GM12878 (cell line): ENCODE data around the gene ZNF507. TPM values are rescaled to one million over a fixed set of nuclear protein-coding genes. Genes with fewer than 3 reads are reported as not detected.

Source experiments
- ASH2L ChIP-seq: fragments of 300-600, 200-600 bp; sonication (generic); IDR thresholded peaks from 2 replicates; pipeline ENCODE4 v1.6.1; 2017; ENCODE audit warnings: low read depth, mild to moderate bottlenecking, borderline replicate concordance
- BHLHE40 ChIP-seq, 2 experiments: fragments of 450-650 bp in 1 of 2; IDR thresholded peaks; 2 replicates each; pipeline ENCODE4 v1.6.1; 2011 to 2017; ENCODE audit warnings: low read depth in 2 of 2, borderline replicate concordance in 1 of 2, improper control_type of control experiment in 1 of 2, low read length in 1 of 2, mild to moderate bottlenecking in 1 of 2
- CREM ChIP-seq: IDR thresholded peaks from 2 replicates; pipeline ENCODE4 v1.6.1; 2014; ENCODE audit warnings: antibody characterized with exemption, low read depth
- ESRRA ChIP-seq: IDR thresholded peaks from 2 replicates; pipeline ENCODE4 v1.6.1; 2012; ENCODE audit warnings: mild to moderate bottlenecking, low read length, improper control_type of control experiment
- ETV6 ChIP-seq, 2 experiments: fragments of 450-650 bp in 1 of 2; IDR thresholded peaks in 1 of 2; conservative IDR thresholded peaks in 1 of 2; 2 replicates each; pipeline ENCODE4 v1.6.1; 2014; ENCODE audit warnings: antibody characterized with exemption in 1 of 2, borderline replicate concordance in 1 of 2, low read depth in 1 of 2, mild to moderate bottlenecking in 1 of 2, moderate library complexity in 1 of 2
- FOXM1 ChIP-seq: IDR thresholded peaks from 2 replicates; pipeline ENCODE4 v1.6.1; 2012; ENCODE audit warnings: low read depth, mild to moderate bottlenecking, inconsistent platforms, low read length, moderate library complexity
- HCFC1 ChIP-seq: fragments of 150-350 bp; IDR thresholded peaks from 2 replicates; pipeline ENCODE4 v1.6.1; 2014; ENCODE audit warnings: low read length
- LARP7 ChIP-seq: fragments of 450-650 bp; IDR thresholded peaks from 2 replicates; pipeline ENCODE4 v1.6.1; 2017; ENCODE audit warnings: mild to moderate bottlenecking
- MEF2B ChIP-seq: fragments of 450-650 bp; IDR thresholded peaks from 2 replicates; pipeline ENCODE4 v1.6.1; 2018; ENCODE audit warnings: mild to moderate bottlenecking, moderate library complexity; ENCODE audit not compliant: partially characterized antibody, poor library complexity, severe bottlenecking
- MTA2 ChIP-seq: fragments of 450-650 bp; IDR thresholded peaks from 2 replicates; pipeline ENCODE4 v1.6.1; 2016; ENCODE audit warnings: low read depth, mild to moderate bottlenecking, moderate library complexity
- NFYA ChIP-seq: IDR thresholded peaks from 2 replicates; pipeline ENCODE4 v1.6.1; 2011; ENCODE audit warnings: low read depth, mild to moderate bottlenecking, low read length, improper control_type of control experiment, borderline replicate concordance
- NRF1 ChIP-seq: conservative IDR thresholded peaks from 2 replicates; pipeline ENCODE4 v1.6.1; 2011; ENCODE audit warnings: mild to moderate bottlenecking, low read depth, low read length, improper control_type of control experiment
- RELB ChIP-seq: fragments of 450-650 bp; IDR thresholded peaks from 2 replicates; pipeline ENCODE4 v1.6.1; 2017; ENCODE audit warnings: low read depth, mild to moderate bottlenecking, moderate library complexity
- SIX5 ChIP-seq: IDR thresholded peaks from 2 replicates; pipeline ENCODE4 v1.6.1; 2011; ENCODE audit warnings: mild to moderate bottlenecking, low read depth, low read length, moderate library complexity; ENCODE audit not compliant: severe bottlenecking
- TCF7 ChIP-seq: IDR thresholded peaks from 2 replicates; pipeline ENCODE4 v1.6.1; 2014; ENCODE audit warnings: antibody characterized with exemption, borderline replicate concordance
- ZNF622 ChIP-seq: fragments of 450-650 bp; IDR thresholded peaks from 2 replicates; pipeline ENCODE4 v1.6.1; 2017; ENCODE audit warnings: mild to moderate bottlenecking, inconsistent platforms
- ZSCAN29 ChIP-seq: fragments of 450-650 bp; IDR thresholded peaks from 2 replicates; pipeline ENCODE4 v1.6.1; 2017; ENCODE audit warnings: mild to moderate bottlenecking, moderate library complexity
- polyA plus RNA-seq, 11 experiments: library from polyadenylated mRNA; depleted of rRNA in 4 of 11; unstranded in 6 of 11; stranded (reverse) in 5 of 11; fragments of >200 nt; fragmentation: Nextera tagmentation in 4 of 11; fragmentation: Illumina TruSeq in 1 of 11; extraction: Ambion mirVana in 4 of 11; extraction: Trizol in 1 of 11; gene quantifications; 1 replicate in 1 of 11; 2 replicates in 10 of 11; pipeline versions ENCODE4 v1.2.1 to v1.2.3, GENCODE V29; 2011 to 2016; ENCODE audit warnings: inconsistent platforms in 2 of 11, missing spikeins in 2 of 11, low read depth in 1 of 11
- total RNA-seq, 4 experiments: library from RNA; depleted of rRNA in 3 of 4; stranded (reverse); fragments of >200 nt in 3 of 4; fragmentation: Illumina TruSeq in 1 of 4; extraction: Trizol in 1 of 4; gene quantifications; 2 replicates each; pipeline versions ENCODE4 v1.2.1 to v1.2.3, GENCODE V29; 2013 to 2021
- TF ChIP-seq, protein P1 (sequence below): IDR thresholded peaks from 2 replicates; pipeline ENCODE4 v1.6.1; 2012; ENCODE audit warnings: low read depth, low read length, improper control_type of control experiment
- TF ChIP-seq, protein P2 (sequence below): fragments of 450-650 bp; formaldehyde crosslinking; IDR thresholded peaks from 2 replicates; pipeline ENCODE4 v1.5.0; 2022; ENCODE audit warnings: mild to moderate bottlenecking, missing genetic modification characterization
- TF ChIP-seq, protein P3 (sequence below): IDR thresholded peaks from 2 replicates; pipeline ENCODE4 v1.6.1; 2012; ENCODE audit warnings: mild to moderate bottlenecking, low read depth, low read length

Gene ZNF507
- total and polyA plus RNA-seq, 10 of the 15 experiments (the other 5 are each of a cell fraction or from before 2014, with no cell fraction given): 2.3 to 18.4 (median 10.1) TPM

DNA sequence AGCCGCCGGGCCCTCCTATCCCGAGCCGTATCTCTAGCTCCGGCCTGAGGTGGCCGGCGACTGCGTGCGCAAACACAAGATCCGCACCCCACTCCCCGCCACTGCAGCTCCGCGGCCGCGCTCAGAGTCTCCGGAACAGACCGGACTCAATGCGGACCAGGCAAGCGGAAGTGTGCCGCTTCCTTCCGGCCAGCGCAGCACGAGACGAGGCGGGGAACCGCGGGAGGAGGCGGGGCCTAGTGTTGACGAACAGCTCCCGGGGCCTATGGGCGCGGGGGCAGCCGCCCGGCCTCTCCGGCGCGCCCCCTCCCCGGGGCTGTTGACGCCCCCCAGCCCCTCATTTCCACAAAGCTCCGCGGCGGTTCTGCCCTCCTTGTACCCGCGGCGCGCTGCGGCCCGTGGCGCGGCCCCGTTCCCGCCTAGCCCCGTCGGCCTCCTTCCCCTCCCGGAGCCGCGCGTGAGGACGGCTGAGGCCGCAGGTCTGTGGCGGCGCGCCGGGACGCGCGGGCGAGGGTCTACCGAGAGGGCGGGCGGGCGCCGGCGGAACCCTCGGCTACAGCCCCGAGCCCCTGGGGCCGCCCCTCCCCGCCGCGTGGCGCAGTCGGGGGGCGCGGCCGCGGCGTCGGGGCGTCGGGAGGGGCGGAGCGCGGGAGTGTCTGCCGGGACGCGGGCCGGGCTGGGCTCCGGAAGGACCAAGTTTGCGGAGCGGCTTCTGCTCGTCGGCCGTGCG, 60.2 kb downstream of the ZNF507 start, which contains the start of gene DPY19L3 (continued):
- no peak for TF ChIP-seq RELB
- peak; percentile 38 for TF ChIP-seq SIX5
- peak; percentile 65 for TF ChIP-seq HCFC1
- TF ChIP-seq, protein P1, sequence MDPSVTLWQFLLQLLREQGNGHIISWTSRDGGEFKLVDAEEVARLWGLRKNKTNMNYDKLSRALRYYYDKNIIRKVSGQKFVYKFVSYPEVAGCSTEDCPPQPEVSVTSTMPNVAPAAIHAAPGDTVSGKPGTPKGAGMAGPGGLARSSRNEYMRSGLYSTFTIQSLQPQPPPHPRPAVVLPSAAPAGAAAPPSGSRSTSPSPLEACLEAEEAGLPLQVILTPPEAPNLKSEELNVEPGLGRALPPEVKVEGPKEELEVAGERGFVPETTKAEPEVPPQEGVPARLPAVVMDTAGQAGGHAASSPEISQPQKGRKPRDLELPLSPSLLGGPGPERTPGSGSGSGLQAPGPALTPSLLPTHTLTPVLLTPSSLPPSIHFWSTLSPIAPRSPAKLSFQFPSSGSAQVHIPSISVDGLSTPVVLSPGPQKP: peak; percentile 88
- TF ChIP-seq, protein P2, sequence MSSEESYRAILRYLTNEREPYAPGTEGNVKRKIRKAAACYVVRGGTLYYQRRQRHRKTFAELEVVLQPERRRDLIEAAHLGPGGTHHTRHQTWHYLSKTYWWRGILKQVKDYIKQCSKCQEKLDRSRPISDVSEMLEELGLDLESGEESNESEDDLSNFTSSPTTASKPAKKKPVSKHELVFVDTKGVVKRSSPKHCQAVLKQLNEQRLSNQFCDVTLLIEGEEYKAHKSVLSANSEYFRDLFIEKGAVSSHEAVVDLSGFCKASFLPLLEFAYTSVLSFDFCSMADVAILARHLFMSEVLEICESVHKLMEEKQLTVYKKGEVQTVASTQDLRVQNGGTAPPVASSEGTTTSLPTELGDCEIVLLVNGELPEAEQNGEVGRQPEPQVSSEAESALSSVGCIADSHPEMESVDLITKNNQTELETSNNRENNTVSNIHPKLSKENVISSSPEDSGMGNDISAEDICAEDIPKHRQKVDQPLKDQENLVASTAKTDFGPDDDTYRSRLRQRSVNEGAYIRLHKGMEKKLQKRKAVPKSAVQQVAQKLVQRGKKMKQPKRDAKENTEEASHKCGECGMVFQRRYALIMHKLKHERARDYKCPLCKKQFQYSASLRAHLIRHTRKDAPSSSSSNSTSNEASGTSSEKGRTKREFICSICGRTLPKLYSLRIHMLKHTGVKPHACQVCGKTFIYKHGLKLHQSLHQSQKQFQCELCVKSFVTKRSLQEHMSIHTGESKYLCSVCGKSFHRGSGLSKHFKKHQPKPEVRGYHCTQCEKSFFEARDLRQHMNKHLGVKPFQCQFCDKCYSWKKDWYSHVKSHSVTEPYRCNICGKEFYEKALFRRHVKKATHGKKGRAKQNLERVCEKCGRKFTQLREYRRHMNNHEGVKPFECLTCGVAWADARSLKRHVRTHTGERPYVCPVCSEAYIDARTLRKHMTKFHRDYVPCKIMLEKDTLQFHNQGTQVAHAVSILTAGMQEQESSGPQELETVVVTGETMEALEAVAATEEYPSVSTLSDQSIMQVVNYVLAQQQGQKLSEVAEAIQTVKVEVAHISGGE: peak; percentile 78
- TF ChIP-seq ETV6 (conservative IDR thresholded peaks at IDR 0.05 in 1 of 2, IDR thresholded peaks at IDR 0.05 in 1 of 2; ENCODE audit: borderline replicate concordance in 1 of 2, low read depth in 1 of 2): peak in 1 of 2 experiments; percentile 96; a peak in 2 of 4 replicates
- peak; percentile 22; the same call in 1 of the 2 replicates for TF ChIP-seq CREM
- no peak for TF ChIP-seq NFYA
- peak; percentile 100 for TF ChIP-seq BHLHE40 (IDR thresholded peaks at IDR 0.05; ENCODE audit: borderline replicate concordance in 1 of 2, low read depth in 2 of 2, low read length in 1 of 2)
- 0 out of 2 replicates have a peak, but pooled peaks have one; percentile 25 for TF ChIP-seq ZSCAN29
- no peak for TF ChIP-seq NRF1
- no peak; the same call in 1 of the 2 replicates for TF ChIP-seq FOXM1
- no peak for TF ChIP-seq ESRRA
- peak; percentile 32 for TF ChIP-seq MEF2B
- no peak for TF ChIP-seq MTA2
- TF ChIP-seq LARP7: peak; percentile 95
- TF ChIP-seq, protein P3, sequence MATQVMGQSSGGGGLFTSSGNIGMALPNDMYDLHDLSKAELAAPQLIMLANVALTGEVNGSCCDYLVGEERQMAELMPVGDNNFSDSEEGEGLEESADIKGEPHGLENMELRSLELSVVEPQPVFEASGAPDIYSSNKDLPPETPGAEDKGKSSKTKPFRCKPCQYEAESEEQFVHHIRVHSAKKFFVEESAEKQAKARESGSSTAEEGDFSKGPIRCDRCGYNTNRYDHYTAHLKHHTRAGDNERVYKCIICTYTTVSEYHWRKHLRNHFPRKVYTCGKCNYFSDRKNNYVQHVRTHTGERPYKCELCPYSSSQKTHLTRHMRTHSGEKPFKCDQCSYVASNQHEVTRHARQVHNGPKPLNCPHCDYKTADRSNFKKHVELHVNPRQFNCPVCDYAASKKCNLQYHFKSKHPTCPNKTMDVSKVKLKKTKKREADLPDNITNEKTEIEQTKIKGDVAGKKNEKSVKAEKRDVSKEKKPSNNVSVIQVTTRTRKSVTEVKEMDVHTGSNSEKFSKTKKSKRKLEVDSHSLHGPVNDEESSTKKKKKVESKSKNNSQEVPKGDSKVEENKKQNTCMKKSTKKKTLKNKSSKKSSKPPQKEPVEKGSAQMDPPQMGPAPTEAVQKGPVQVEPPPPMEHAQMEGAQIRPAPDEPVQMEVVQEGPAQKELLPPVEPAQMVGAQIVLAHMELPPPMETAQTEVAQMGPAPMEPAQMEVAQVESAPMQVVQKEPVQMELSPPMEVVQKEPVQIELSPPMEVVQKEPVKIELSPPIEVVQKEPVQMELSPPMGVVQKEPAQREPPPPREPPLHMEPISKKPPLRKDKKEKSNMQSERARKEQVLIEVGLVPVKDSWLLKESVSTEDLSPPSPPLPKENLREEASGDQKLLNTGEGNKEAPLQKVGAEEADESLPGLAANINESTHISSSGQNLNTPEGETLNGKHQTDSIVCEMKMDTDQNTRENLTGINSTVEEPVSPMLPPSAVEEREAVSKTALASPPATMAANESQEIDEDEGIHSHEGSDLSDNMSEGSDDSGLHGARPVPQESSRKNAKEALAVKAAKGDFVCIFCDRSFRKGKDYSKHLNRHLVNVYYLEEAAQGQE: no peak
- no peak for TF ChIP-seq ASH2L
- TF ChIP-seq ZNF622: no peak
- no peak for TF ChIP-seq TCF7
